ENCODE measurements around the gene KRT17. TPM values are rescaled to one million over a fixed set of nuclear protein-coding genes. Genes with fewer than 3 reads are reported as not detected.

The KRT17 gene
- total RNA-seq, 1 experiment from 2014 or later, result 1.9 TPM

GRCh38 chr17:41656249-41657023 is 32.1 kb upstream of the KRT17 start:
- ChIA-PET CTCF (no interaction called here), POLR2A (no interaction called here)
- no peaks in the 10 kb centered on the region for H3K27me3 ChIP-seq (ENCODE audit: control insufficient read depth, insufficient read depth, low read length)
- BruUV-seq (replicated peaks), result no TSS peak
- H3K27ac ChIP-seq (ENCODE audit: low read length), result no peak overlapping the region
- no peaks in the 10 kb centered on the region for H3K9me3 ChIP-seq (ENCODE audit: control insufficient read depth, insufficient read depth, low read depth, low read length)
- ATAC-seq, result peak; percentile 17; the same call in 1 of the 2 replicates
- H3K36me3 ChIP-seq (ENCODE audit: control insufficient read depth, insufficient read depth, low read length), result no peaks in the 10 kb centered on the region
- peaks cover 13% of the 10 kb centered on the region; the same call in 1 of the 2 replicates for H3K4me1 ChIP-seq (ENCODE audit: control insufficient read depth, insufficient read depth, low read length)
- DNase-seq (ENCODE audit: low read depth, low spot score), result no peak
- intact Hi-C loops (cut with micrococcal nuclease; ENCODE audit: unreplicated experiment), result no loop called here
- in situ Hi-C loops (cut with HindIII; ENCODE audit: low pct_unique_long_range_greater_than_20kb, low sequenced_read_pairs), result no loop called here
- no peak overlapping the region for H3K4me3 ChIP-seq (ENCODE audit: low read depth in 2 of 2, low read length in 2 of 2)
- TF ChIP-seq POLR2AphosphoS5 (IDR thresholded peaks at IDR 0.05; ENCODE audit: low read depth, low read length), result no peak
- no peak for TF ChIP-seq TCF7L2 (IDR thresholded peaks at IDR 0.05; ENCODE audit: low read depth, low read length)
- no peak for TF ChIP-seq SIN3A (IDR thresholded peaks at IDR 0.05; ENCODE audit: borderline replicate concordance, insufficient read depth, low read depth, low read length)
- no peak for TF ChIP-seq REST (IDR thresholded peaks at IDR 0.05; ENCODE audit: insufficient read depth in 1 of 2, low read depth in 2 of 2, low read length in 1 of 2)
- TF ChIP-seq CTCF (IDR thresholded peaks at IDR 0.05), result no peak

GRCh38 chr17:41655611-41656111 is 31.3 kb upstream of the KRT17 start:
- Histone ChIP-seq H3K4me3 (ENCODE audit: low read depth in 2 of 2, low read length in 2 of 2) (no peak overlapping the region), H3K27ac (ENCODE audit: low read length) (no peak overlapping the region), H3K36me3 (ENCODE audit: control insufficient read depth, insufficient read depth, low read length) (no peaks in the 10 kb centered on the region), H3K27me3 (ENCODE audit: control insufficient read depth, insufficient read depth, low read length) (no peaks in the 10 kb centered on the region), H3K4me1 (ENCODE audit: control insufficient read depth, insufficient read depth, low read length) (peaks cover 13% of the 10 kb centered on the region; the same call in 1 of the 2 replicates), H3K9me3 (ENCODE audit: control insufficient read depth, insufficient read depth, low read depth, low read length) (no peaks in the 10 kb centered on the region)
- ATAC-seq, result peak; percentile 33; the same call in 1 of the 2 replicates
- BruUV-seq (replicated peaks), result no TSS peak
- POLR2A ChIA-PET, result no interaction called here
- CTCF ChIA-PET, result no interaction called here
- TF ChIP-seq TCF7L2 (IDR thresholded peaks at IDR 0.05; ENCODE audit: low read depth, low read length) (no peak), REST (IDR thresholded peaks at IDR 0.05; ENCODE audit: insufficient read depth in 1 of 2, low read depth in 2 of 2, low read length in 1 of 2) (no peak), CTCF (IDR thresholded peaks at IDR 0.05) (no peak), SIN3A (IDR thresholded peaks at IDR 0.05; ENCODE audit: borderline replicate concordance, insufficient read depth, low read depth, low read length) (no peak), POLR2AphosphoS5 (IDR thresholded peaks at IDR 0.05; ENCODE audit: low read depth, low read length) (no peak)
- intact Hi-C loops (cut with micrococcal nuclease; ENCODE audit: unreplicated experiment) (no loop called here), in situ Hi-C loops (cut with HindIII; ENCODE audit: low pct_unique_long_range_greater_than_20kb, low sequenced_read_pairs) (no loop called here)
- DNase-seq (ENCODE audit: low read depth, low spot score), result no peak

Measured in Panc1 (cell line).